ENCODE data around the gene ATP6V1B1.
"Not testable (repeated sequence)": the region's sequence is repeated elsewhere in the genome, so short reads cannot be mapped to it uniquely, and the experiment has no call there.

ATP6V1B1 gene

GRCh38 chr2:70995426-70995729 is 59.7 kb downstream of the ATP6V1B1 start:
- TF ChIP-seq CTCF (IDR thresholded peaks at IDR 0.05; ENCODE audit: low read depth, low read length, poor library complexity, severe bottlenecking) (peak; percentile 56), EZH2phosphoT487 (IDR thresholded peaks at IDR 0.05; ENCODE audit: borderline replicate concordance, low read length) (no peak)
- H3K79me2 ChIP-seq (ENCODE audit: control insufficient read depth, low read length): peaks cover 38% of the 10 kb centered on the region
- H3K4me1 ChIP-seq (ENCODE audit: control insufficient read depth, low read length): peaks cover 29% of the 10 kb centered on the region
- peaks cover 9% of the 10 kb centered on the region for H4K20me1 ChIP-seq (ENCODE audit: control insufficient read depth, insufficient read depth, low read depth, low read length)
- no peaks in the 10 kb centered on the region for H3K27me3 ChIP-seq (ENCODE audit: control insufficient read depth, low read length)
- H3K4me2 ChIP-seq (ENCODE audit: low read length): peak overlapping the region; percentile 89
- peak overlapping the region; percentile 45 for H3K27ac ChIP-seq (ENCODE audit: low read depth, low read length)
- H3K9me3 ChIP-seq (ENCODE audit: control insufficient read depth, insufficient read depth, low read length): no peaks in the 10 kb centered on the region
- peaks cover 25% of the 10 kb centered on the region for H3K36me3 ChIP-seq (ENCODE audit: control insufficient read depth, low read length)
- H3F3A ChIP-seq (ENCODE audit: control insufficient read depth, insufficient read depth): peaks cover 3% of the 10 kb centered on the region; the same call in 1 of the 2 replicates
- no peaks in the 10 kb centered on the region for H3K9me2 ChIP-seq (replicated peaks; ENCODE audit: control insufficient read depth, low read length)
- H3K4me3 ChIP-seq (ENCODE audit: low read length): peak overlapping the region; percentile 91

- not testable (repeated sequence) for H3F3A ChIP-seq (ENCODE audit: control insufficient read depth, insufficient read depth); H4K20me1 ChIP-seq (ENCODE audit: control insufficient read depth, insufficient read depth, low read depth, low read length); H3K79me2 ChIP-seq (ENCODE audit: control insufficient read depth, low read length); H3K4me2 ChIP-seq (ENCODE audit: low read length); H3K36me3 ChIP-seq (ENCODE audit: control insufficient read depth, low read length); H3K9me3 ChIP-seq (ENCODE audit: control insufficient read depth, insufficient read depth, low read length); H3K27me3 ChIP-seq (ENCODE audit: control insufficient read depth, low read length); H3K27ac ChIP-seq (ENCODE audit: low read depth, low read length); H3K9me2 ChIP-seq (replicated peaks; ENCODE audit: control insufficient read depth, low read length); H3K4me3 ChIP-seq (ENCODE audit: low read length)
- peaks cover 32% of the 10 kb centered on the region for H3K4me1 ChIP-seq (ENCODE audit: control insufficient read depth, low read length)
Measured at GRCh38 chr2:70998885-70999284, 63.2 kb downstream of the ATP6V1B1 start.

GRCh38 chr2:70999362-70999761 is 63.7 kb downstream of the ATP6V1B1 start:
- Histone ChIP-seq H3F3A (ENCODE audit: control insufficient read depth, insufficient read depth) (peaks cover 3% of the 10 kb centered on the region; the same call in 1 of the 2 replicates), H3K27me3 (ENCODE audit: control insufficient read depth, low read length) (no peaks in the 10 kb centered on the region), H3K79me2 (ENCODE audit: control insufficient read depth, low read length) (peaks cover 5% of the 10 kb centered on the region), H3K4me2 (ENCODE audit: low read length) (no peak overlapping the region), H3K9me2 (replicated peaks; ENCODE audit: control insufficient read depth, low read length) (no peaks in the 10 kb centered on the region), H4K20me1 (ENCODE audit: control insufficient read depth, insufficient read depth, low read depth, low read length) (no peaks in the 10 kb centered on the region), H3K4me3 (ENCODE audit: low read length) (no peak overlapping the region), H3K4me1 (ENCODE audit: control insufficient read depth, low read length) (peaks cover 31% of the 10 kb centered on the region), H3K27ac (ENCODE audit: low read depth, low read length) (no peak overlapping the region), H3K9me3 (ENCODE audit: control insufficient read depth, insufficient read depth, low read length) (no peaks in the 10 kb centered on the region), H3K36me3 (ENCODE audit: control insufficient read depth, low read length) (peaks cover 1% of the 10 kb centered on the region; the same call in 1 of the 2 replicates)
- TF ChIP-seq CTCF (IDR thresholded peaks at IDR 0.05; ENCODE audit: low read depth, low read length, poor library complexity, severe bottlenecking) (no peak), EZH2phosphoT487 (IDR thresholded peaks at IDR 0.05; ENCODE audit: borderline replicate concordance, low read length) (no peak)

GRCh38 chr2:70999931-71000330 is 64.2 kb downstream of the ATP6V1B1 start:
- not testable (repeated sequence) for H3K27ac ChIP-seq (ENCODE audit: low read depth, low read length); H3K9me3 ChIP-seq (ENCODE audit: control insufficient read depth, insufficient read depth, low read length); H4K20me1 ChIP-seq (ENCODE audit: control insufficient read depth, insufficient read depth, low read depth, low read length); H3K27me3 ChIP-seq (ENCODE audit: control insufficient read depth, low read length); H3K4me2 ChIP-seq (ENCODE audit: low read length); H3F3A ChIP-seq (ENCODE audit: control insufficient read depth, insufficient read depth); H3K36me3 ChIP-seq (ENCODE audit: control insufficient read depth, low read length); H3K79me2 ChIP-seq (ENCODE audit: control insufficient read depth, low read length); H3K9me2 ChIP-seq (replicated peaks; ENCODE audit: control insufficient read depth, low read length); H3K4me3 ChIP-seq (ENCODE audit: low read length)
- peaks cover 31% of the 10 kb centered on the region for H3K4me1 ChIP-seq (ENCODE audit: control insufficient read depth, low read length)

Measured in DOHH2 (cell line).